ENCODE results near the gene JAKMIP1.

- no peak for TF ChIP-seq CTCF (IDR thresholded peaks at IDR 0.05)
- no peak for TF ChIP-seq EZH2 (IDR thresholded peaks at IDR 0.05; ENCODE audit: borderline replicate concordance, insufficient read depth, low read depth, low read length, poor library complexity, severe bottlenecking)
Measured at GRCh38 chr4:6182376-6183280, 17.7 kb downstream of the JAKMIP1 start.
